DOHH2 (cell line): Measurements from ENCODE around the gene MMP13.

Source experiments
- EZH2phosphoT487 ChIP-seq: fragments of 200-600 bp; sonication (generic); IDR thresholded peaks from 2 replicates; pipeline ENCODE4 v1.6.1; 2017; ENCODE audit warnings: borderline replicate concordance, mild to moderate bottlenecking, antibody characterized with exemption, low read length, moderate library complexity, mixed read lengths
- TF ChIP-seq, protein P1 (sequence below): fragments of 200-600 bp; sonication (generic); IDR thresholded peaks from one replicate; pipeline ENCODE4 v1.5.1; 2014; ENCODE audit warnings: antibody characterized with exemption, mild to moderate bottlenecking, low read depth, low read length; ENCODE audit not compliant: poor library complexity, severe bottlenecking

DNA sequence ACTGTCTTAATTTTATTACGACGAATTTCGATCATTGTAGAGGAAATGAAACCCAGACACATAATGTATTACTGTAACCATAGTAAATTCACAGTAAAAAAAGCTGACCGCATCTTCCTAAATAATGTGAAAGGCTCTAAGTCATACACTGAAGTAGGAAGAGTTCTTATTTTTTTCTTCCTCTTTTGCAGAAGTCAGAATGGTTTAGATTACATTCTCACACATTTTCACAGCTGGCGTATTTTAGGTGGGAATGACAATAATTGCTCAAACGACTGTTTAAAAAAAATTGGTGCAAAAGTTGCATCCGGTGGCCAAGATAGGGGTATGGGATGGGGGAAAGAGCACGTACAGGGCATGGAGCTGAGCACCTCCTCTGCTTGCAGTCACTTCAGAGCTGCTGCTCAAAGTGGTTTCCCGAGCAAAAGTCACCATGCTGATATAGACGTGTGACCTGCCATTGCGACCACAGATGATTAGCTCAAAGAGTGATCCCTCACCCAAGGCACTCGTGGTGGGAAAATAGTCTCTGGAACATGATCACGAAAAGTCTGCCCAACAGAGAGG is 35.3 kb downstream of the MMP13 start:
- TF ChIP-seq, protein P1, sequence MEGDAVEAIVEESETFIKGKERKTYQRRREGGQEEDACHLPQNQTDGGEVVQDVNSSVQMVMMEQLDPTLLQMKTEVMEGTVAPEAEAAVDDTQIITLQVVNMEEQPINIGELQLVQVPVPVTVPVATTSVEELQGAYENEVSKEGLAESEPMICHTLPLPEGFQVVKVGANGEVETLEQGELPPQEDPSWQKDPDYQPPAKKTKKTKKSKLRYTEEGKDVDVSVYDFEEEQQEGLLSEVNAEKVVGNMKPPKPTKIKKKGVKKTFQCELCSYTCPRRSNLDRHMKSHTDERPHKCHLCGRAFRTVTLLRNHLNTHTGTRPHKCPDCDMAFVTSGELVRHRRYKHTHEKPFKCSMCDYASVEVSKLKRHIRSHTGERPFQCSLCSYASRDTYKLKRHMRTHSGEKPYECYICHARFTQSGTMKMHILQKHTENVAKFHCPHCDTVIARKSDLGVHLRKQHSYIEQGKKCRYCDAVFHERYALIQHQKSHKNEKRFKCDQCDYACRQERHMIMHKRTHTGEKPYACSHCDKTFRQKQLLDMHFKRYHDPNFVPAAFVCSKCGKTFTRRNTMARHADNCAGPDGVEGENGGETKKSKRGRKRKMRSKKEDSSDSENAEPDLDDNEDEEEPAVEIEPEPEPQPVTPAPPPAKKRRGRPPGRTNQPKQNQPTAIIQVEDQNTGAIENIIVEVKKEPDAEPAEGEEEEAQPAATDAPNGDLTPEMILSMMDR: no peak
- no peak for TF ChIP-seq EZH2phosphoT487
